GM21619 (cell line): ENCODE measurements around the gene FXYD1.

Source experiments
- ATAC-seq: cut with Tn5 transposase; IDR thresholded peaks from one replicate; pipeline ENCODE4 v1.9.1; 2021; ENCODE audit not compliant: unreplicated experiment

The FXYD1 gene

DNA sequence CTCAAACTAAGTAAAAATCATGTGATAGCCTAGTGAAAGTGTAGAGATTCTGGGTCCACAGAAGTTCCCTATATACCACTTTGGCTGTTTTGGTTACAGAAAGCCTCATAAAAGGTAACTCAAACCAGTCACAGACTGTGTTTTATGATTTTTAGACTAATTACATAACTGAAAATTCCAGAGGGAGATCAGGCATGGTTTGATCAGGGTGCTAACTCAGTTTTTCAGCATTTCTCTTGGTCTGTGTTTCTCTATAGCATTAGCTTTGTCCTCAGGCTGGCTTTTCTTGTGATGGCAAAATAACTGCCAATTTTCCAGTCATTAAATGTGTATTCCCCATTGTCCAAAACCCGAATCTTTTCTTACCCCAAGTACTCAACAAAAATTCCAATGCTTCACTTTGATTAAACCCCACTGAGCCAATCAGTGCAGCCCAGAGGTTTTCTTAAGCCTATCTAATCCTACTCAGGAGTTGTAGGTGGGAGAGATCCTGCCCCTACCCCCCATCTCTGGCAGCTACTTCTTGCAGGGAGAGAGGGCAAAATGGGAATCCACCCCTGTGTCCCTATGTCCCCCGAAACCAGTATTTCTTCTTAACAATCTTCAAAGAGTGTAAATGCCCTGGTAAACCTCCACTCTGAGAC lies 31.6 kb upstream of the FXYD1 start:
- ATAC-seq: no peak

DNA sequence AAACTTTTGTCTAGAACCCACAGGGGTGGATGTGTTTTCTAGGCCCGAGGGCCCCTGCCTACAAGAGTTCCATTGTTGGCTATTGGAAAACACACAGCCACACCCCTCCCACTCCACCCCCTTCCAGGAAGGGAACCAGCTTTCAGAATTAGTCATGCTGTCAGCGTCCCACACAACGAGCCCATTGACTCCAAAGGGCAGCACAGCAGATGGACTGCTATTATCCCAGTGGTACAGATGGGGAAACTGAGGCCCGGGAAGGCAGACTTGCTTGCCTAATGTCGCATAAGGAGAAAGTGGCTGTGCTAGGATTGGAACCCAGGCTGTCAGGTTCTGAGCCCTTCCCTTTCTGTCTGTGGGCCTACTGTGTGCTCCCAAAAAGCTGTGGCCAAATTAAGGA lies 31.1 kb upstream of the FXYD1 start:
- ATAC-seq: no peak

DNA sequence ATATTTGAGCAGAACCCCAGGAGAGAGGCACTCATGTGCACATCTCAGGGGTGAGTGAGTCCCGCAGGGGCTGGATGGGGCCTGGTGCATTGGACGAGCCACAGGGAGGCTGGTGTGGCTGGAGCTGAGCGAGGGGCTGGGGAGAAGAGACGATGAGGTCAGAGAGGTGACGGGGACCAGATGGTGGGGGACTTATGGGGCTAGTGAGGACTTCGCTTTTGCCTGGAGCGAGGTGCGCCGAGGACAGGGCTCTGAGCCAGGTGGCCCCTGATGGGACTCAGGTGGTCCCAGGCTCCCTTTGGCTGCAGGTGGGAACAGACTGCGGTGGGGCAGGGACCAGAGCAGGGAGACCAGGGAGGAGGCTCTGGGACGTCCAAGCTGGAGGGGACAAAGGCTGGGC lies 29.9 kb upstream of the FXYD1 start:
- no peak for ATAC-seq

DNA sequence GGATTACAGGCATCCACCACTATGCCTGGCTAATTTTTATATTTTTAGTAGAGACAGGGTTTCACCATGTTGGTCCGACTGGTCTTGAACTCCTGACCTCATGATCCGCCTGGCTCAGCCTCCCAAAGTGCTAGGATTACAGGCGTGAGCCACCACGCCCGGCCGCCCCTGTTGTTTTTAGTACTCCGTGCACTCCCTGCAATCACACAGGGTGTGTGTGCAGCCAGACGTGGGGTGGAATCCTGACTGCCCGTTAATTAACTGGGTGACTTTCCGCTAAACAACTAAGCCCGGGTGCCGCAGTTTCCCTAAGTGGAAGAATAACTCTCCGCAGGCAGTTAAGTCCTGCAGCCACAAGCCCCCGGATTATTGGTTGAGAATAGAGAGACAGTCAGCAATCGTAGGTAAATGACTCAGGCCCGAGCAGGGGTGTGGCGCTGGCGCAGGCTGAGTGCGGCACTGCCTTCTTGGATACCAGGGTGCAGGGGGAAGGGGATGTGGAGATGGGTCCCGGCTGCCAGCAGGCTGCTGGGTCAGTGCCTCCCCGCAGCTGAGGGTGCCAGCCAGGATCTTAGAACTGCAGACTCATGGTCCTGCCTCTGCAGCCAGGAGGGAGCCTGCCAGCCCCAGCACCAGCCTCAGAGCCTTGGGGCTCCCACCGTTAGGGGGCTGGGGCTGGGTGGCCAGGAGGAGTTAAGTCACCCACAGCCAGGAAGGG lies 29.1 kb upstream of the FXYD1 start:
- ATAC-seq: no peak

DNA sequence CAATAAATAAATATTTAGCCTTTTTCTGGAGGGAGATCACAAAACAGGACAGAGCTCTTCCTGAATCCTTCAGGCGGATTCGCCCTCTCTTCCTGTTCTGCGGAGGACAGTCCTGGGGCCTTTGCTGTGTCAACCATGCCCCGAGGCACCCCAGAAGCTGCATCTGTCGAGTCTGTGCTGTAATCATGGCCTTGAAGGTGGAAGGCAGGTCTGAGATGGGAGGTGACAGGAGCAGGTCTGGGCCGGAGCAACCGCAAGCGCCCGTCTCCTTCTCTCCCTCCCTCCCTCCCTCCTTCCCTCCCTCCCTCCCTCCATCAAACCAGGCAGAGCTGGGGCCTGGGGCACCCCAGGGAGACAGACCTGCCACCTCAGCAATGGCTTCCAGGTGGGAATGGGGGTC lies 27.6 kb upstream of the FXYD1 start:
- ATAC-seq: no peak

DNA sequence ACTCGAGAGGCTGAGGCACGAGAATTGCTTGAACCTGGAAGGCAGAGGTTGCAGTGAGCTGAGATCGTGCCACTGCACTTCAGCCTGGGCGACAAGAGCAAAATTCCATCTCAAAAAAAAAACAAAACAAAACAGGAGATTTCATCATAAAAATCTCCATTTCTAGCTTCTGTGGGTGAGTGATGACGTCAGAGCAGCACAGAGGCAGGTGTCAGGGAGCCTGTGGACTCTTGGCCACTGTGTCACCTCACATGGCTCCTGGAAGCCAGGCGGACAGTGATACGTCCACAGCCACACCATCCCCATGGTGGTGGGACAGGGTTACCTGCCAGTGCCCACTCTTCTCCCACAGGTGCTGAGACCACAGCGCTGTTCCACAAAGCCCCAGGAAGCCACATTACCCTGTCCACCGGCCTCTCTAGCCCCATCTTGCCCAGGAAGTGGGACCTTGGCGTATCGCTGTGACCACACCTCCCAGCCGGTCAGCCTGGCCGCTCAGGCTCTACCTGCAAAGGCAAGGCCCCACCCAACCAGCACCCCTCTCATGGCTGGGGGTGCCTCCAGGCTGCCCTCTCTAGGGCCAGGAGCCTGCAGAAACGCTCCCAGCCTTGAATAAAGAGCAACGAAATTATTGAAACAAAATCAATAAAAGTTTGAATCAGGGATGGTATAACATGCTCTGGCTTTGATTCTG lies 25.5 kb upstream of the FXYD1 start:
- no peak for ATAC-seq

DNA sequence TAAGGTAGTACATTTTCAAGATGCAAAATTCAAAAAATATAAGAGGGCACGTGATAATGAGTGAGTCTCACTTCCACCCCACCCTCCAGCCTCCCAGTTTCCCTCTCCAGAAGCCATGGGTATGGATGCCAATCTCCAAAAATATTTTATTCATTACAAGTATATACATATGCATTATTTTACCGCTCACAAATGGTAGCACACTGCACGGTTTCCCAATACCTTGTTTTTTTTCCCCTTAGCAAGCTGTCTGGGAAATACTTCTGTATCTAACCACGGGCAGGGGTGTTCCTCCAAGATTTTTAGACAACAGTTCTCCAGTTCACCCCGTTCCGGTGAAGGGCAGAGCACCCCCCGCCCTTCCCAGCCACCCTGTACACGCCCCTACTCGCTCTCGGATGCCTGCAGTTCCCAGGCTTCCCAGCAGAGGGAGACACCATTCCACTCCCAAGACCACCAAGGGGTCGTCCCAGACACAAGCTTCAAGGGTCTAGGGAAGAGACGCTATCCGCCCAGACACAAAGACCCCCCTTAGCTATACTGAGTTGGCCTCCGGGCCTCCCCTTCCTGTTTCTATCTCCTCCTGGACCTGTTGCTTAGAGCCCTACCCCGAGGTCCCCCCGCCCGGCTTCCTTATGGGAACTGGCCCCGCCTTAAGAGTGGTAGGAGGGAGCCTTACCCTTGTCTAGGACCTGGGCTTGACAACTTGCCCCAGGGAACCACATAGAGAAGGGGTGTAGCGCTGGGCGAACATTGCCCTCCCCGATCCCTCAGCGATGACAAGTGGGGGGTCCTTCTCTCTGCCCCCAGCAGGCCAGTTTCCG lies 24.1 kb upstream of the FXYD1 start:
- ATAC-seq: no peak

DNA sequence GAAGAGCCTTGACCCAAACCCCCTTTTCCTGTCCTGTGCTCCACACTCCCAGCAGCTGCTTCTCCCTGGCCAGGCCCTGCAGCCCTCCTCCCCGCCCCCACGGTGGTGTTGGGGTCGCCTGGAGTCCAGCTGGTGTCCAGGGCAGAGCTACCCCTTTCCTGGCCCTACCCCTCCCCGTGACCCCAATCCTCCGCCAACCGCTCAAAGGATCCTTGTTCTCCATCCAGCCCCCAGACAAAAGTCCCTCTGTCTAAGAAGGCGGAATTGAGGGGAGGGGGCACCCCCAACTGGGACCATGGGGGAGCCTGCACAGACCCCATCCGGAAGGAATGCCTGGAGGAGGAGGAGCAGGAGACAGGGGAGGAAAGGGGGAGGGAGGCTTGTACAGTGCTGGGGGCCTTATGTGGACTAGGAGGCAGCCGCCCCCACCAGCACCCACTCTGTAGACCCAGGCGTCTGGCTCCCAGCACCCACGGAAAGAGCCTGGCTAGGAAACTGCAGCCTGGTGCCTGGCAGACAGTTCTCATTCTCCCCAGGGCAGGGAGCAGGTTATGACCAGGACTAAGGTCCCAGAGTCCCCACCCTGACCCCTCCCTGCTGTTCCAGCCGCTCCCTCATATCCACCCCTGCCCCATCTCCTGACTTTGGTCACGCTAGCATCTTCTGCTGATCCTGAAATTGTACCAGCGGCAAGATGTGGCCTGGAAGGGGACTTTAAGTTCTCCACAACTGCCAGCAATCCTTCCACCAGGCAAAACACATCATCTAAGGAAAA lies 23.3 kb upstream of the FXYD1 start, which contains the start of gene FXYD3:
Gene FXYD3, plus strand, starts transcription at position 647 of the 775 bp plus-strand sequence. CDS start 3,554 bp downstream, outside the sequence.
- ATAC-seq: no peak

DNA sequence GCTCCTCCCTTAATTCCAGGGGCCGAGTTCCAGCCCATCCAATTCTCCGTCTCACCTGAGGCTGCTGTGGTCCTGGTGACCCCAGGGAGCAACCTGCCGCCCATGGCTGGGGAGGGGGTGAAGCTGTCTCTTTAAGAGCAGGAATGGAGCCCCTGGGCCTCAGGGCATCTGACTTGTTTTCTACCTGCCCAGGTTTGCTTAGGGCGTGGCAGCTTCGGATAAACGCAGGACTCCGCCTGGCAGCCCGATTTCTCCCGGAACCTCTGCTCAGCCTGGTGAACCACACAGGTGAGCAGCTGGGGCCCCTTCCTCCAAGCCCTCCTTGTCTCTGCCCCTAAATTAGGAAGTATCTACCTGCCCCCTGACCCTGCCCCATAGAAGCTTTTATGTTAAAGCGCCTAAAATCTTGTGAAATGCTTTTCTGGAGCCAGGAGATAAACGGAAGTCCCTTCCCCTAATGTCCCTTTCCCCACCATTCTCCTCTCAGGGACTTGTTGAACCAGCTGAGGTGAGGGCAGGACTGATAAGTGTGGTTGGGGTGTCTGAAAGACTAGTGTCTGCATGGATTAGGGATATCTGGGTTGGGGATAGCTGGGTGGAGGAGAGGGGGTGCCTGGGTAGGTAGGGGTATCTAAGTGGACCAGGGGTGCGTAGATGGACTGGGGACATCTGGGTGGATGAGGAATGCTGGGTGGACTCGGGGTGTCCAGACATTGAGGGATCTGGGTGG lies 22.4 kb upstream of the FXYD1 start:
- ATAC-seq: no peak

DNA sequence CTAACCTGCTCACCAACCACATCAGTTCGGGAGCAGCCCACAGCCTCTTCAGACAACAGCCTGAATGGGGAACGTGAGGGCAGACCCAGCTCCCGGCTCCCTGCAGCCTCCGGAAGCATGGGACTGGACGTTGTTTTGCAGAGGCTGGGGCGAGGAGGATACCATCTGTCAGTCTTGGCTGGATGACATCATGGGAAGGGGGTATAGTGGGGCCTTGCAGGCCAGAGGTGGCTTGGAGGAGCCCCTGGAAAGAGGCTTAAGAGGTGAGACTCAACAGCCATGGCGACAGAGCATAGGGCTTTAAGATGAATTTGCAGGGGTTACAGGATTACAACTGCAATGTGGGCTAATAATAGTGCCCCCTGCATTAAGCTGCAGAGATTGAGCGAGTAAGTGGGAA lies 21.5 kb upstream of the FXYD1 start:
- ATAC-seq: no peak

DNA sequence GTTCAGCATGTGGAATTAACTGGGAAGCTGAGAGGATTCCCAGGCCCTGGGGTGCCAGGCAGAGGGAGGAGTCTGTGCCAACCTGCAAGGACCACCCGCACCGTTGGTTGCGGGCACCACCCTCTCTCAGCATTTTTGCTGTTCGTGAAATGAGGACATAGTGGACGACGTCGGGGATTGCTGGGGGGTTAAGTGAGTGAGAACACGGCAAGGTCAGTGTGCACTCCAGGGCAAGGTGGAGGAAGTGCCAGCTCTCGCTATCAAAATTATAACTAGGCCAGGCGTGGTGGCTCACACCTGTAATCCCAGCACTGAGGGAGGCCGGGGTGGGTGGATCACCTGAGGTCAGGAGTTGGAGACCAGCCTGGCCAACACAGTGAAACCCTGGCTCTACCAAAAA lies 20.8 kb upstream of the FXYD1 start:
- ATAC-seq: no peak

DNA sequence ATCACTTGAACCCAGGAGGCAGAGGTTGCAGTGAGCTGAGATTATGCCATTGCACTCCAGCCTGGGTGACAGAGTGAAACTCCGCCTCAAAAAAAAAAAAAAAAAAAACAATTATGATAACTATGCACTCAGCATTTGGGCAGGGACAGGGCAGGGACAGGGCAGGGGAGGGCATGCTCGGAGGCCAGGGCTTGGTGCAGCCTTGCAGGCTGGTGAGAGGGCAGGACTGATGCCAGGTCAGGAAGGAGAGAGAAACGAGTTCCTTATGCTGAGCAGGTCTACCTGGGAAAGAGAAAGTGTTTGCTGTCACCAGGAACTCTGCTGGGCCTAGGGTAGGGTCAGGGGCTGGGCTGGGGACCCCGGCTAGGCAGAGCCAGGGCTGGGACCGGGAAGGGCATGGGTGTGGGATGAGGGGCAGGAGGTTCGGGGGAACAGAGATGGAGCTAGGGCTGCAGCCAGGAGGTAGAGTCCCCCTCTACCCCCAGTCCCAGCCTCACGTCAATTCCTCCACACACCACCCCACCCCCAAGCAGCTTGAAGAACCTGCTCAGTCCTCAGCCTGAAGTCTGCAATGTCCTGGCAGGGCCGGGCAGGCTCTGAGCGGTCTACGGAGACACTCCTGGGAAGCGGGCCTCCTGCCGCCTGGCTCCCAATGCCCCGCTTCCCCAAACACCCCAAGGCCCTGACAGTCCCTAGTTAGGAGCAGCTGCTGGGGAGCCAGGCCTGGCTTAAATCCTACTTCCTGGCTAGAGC lies 20.2 kb upstream of the FXYD1 start:
- no peak for ATAC-seq

DNA sequence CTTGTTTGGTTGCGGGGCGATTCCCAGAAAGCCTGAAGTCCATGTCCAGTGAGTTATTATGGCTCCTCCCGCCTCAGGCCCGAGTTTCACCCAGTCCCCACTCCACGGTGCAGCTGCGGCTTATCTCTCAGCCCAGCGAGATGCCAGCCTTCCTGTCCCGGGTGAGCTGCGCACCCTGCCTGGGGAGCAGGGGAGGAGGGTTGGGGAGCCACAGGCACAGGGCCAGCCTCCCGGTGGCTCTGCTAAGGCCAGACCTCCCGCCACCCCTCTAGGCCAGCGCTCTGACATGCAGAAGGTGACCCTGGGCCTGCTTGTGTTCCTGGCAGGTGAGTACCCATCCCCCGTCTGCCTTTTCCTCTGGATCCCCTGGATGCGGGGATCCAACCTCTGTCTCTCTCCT lies 19.5 kb upstream of the FXYD1 start:
- no peak for ATAC-seq

DNA sequence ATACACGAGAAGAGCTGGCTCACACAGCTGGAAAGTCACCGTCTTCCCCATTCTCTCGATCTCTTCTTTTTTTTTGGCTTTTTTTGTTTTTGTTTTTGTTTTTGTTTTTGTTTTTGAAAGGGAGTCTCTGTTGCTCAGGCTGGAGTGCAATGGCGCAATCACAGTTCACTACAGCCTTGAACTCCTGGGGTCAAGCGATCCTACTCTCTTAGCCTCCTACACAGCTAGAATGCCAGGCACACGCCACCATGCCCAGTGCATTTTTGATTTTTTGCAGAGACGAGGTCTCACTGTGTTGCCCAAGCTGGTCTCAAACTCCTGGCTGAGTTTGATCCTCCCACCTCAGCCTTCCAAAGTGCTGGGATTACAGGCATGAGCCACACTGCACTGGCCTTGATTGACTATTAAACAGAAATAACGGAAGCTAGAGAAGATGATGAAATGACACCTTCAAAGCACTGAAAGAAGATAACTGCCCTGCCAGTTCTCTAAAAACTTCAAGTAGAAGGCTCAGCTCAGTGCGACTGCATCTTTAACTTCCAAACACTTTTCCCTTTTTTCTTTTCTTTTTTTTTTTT lies 19.0 kb upstream of the FXYD1 start:
- ATAC-seq: no peak

DNA sequence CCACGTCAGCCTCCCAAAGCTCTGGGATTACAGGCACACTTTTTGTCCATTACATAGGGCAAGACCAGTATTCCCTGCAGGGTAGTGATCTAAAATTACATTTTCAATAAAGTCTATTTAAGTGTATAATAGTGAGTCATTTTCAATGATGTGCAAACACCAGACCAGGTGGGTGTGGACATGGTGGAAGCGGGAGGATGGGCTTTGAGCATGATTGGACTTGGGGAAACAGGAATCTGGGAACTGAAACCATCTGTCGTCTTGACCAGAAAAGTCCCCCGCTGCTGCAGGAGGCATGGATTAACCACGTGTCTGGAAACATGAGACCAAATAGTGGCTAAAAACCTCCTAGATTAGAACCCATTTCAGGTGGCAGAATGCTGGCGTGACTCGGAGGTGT lies 18.1 kb upstream of the FXYD1 start:
- no peak for ATAC-seq

DNA sequence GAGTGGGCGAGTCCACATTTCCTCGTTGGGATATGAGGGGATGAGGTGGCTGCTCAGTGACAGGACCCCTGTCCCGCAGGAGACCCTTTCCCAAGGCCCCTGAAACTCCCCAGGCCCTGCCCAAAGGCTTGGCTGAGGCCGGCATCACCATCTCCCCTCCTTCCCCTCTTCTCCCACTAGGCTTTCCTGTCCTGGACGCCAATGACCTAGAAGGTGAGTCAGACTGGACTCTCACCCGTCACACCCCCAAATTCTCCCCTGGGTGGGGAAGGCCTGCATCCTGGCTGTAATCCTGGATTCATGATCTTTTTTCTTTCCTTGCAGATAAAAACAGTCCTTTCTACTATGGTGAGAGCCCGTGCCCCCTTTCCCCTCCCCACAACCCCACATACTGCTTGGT lies 17.7 kb upstream of the FXYD1 start:
- no peak for ATAC-seq

DNA sequence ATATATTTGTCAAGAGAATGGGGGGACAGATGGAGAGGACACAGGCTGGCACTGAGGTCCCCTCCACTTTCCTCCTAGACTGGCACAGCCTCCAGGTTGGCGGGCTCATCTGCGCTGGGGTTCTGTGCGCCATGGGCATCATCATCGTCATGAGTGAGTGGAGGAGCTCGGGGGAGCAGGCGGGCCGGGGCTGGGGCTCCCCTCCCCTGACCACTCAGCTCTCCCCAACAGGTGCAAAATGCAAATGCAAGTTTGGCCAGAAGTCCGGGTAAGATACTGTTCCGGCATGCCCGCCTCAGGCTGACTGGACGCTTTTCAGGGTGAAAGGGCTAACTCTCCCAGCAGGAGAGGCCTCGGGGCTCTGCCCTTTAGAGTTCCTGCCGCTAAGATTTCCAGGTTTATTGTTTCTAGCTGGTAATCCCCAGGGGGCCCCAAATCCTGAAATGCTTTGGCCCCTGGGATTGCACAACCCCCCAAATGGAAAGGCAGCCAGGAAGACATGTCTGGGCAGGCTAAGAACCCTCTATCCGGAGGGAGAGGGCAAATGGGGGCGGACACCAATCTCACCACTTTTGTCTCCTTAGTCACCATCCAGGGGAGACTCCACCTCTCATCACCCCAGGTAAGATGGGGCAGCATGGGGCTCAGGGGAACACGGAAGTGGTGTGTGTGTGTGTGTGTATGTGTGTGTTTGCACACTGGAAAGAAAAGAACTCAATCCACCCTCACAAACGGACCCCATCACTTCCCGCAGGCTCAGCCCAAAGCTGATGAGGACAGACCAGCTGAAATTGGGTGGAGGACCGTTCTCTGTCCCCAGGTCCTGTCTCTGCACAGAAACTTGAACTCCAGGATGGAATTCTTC lies 15.7 kb upstream of the FXYD1 start:
- ATAC-seq: no peak

DNA sequence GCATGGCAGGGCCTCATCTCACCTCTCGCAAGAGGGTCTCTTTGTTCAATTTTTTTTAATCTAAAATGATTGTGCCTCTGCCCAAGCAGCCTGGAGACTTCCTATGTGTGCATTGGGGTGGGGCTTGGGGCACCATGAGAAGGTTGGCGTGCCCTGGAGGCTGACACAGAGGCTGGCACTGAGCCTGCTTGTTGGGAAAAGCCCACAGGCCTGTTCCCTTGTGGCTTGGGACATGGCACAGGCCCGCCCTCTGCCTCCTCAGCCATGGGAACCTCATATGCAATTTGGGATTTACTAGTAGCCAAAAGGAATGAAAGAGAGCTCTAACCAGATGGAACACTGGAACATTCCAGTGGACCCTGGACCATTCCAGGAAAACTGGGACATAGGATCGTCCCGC lies 15.1 kb upstream of the FXYD1 start:
- no peak for ATAC-seq
